ENCODE data around the gene ABHD2.

The ABHD2 gene

DNA sequence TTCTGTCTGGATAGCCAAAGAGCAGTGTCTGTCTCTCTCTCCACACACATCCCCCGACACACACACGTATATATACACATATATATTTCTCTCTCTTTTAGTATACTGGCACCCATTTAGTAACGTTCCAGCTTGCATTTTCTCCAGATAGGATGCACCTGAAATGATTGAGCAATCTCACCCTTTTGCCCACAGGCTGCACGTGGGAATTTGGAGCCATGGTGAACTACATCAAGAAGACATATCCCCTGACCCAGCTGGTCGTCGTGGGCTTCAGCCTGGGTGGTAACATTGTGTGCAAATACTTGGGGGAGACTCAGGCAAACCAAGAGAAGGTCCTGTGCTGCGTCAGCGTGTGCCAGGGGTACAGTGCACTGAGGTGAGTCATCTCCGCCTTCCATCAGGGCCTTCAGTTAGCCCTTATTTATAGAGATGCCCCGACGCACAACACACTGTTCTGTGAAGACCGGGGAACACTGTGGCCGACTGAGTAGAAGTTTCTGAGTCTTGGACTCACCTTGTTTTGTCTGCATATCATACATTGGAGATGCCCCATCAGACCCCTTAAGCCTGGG, 87.4 kb downstream of the ABHD2 start:
- H3K27ac ChIP-seq (ENCODE audit: low read depth, low read length) = no peak overlapping the region
- H3K4me1 ChIP-seq (ENCODE audit: control insufficient read depth, low read length) = no peaks in the 10 kb centered on the region
- no peaks in the 10 kb centered on the region for H3F3A ChIP-seq (ENCODE audit: control insufficient read depth, insufficient read depth)
- no peaks in the 10 kb centered on the region for H3K27me3 ChIP-seq (ENCODE audit: control insufficient read depth, low read length)
- H3K4me3 ChIP-seq (ENCODE audit: low read length) = no peak overlapping the region
- H3K9me2 ChIP-seq (replicated peaks; ENCODE audit: control insufficient read depth, low read length) = no peaks in the 10 kb centered on the region
- no peaks in the 10 kb centered on the region for H3K9me3 ChIP-seq (ENCODE audit: control insufficient read depth, insufficient read depth, low read length)
- H3K36me3 ChIP-seq (ENCODE audit: control insufficient read depth, low read length) = 0 out of 2 replicates have a peak, but pooled peaks cover 3% of the 10 kb centered on the region
- H4K20me1 ChIP-seq (ENCODE audit: control insufficient read depth, insufficient read depth, low read depth, low read length) = no peaks in the 10 kb centered on the region
- H3K79me2 ChIP-seq (ENCODE audit: control insufficient read depth, low read length) = no peaks in the 10 kb centered on the region
- no peak for TF ChIP-seq CTCF (IDR thresholded peaks at IDR 0.05; ENCODE audit: low read depth, low read length, poor library complexity, severe bottlenecking)
- TF ChIP-seq EZH2phosphoT487 (IDR thresholded peaks at IDR 0.05; ENCODE audit: borderline replicate concordance, low read length) = no peak
- H3K4me2 ChIP-seq (ENCODE audit: low read length) = no peak overlapping the region

- Histone ChIP-seq H4K20me1 (ENCODE audit: control insufficient read depth, insufficient read depth, low read depth, low read length) (no peaks in the 10 kb centered on the region), H3F3A (ENCODE audit: control insufficient read depth, insufficient read depth) (no peaks in the 10 kb centered on the region), H3K4me3 (ENCODE audit: low read length) (no peak overlapping the region), H3K27ac (ENCODE audit: low read depth, low read length) (no peak overlapping the region), H3K9me2 (replicated peaks; ENCODE audit: control insufficient read depth, low read length) (no peaks in the 10 kb centered on the region), H3K36me3 (ENCODE audit: control insufficient read depth, low read length) (0 out of 2 replicates have a peak, but pooled peaks cover 3% of the 10 kb centered on the region), H3K4me2 (ENCODE audit: low read length) (no peak overlapping the region), H3K4me1 (ENCODE audit: control insufficient read depth, low read length) (no peaks in the 10 kb centered on the region), H3K9me3 (ENCODE audit: control insufficient read depth, insufficient read depth, low read length) (no peaks in the 10 kb centered on the region), H3K27me3 (ENCODE audit: control insufficient read depth, low read length) (no peaks in the 10 kb centered on the region), H3K79me2 (ENCODE audit: control insufficient read depth, low read length) (no peaks in the 10 kb centered on the region)
- TF ChIP-seq EZH2phosphoT487 (IDR thresholded peaks at IDR 0.05; ENCODE audit: borderline replicate concordance, low read length) (no peak), CTCF (IDR thresholded peaks at IDR 0.05; ENCODE audit: low read depth, low read length, poor library complexity, severe bottlenecking) (no peak)
Measured at GRCh38 chr15:89177116-89177515, 88.9 kb downstream of the ABHD2 start.

GRCh38 chr15:89177633-89178306, 89.5 kb downstream of the ABHD2 start:
- no peak overlapping the region for H3K4me3 ChIP-seq (ENCODE audit: low read length)
- no peaks in the 10 kb centered on the region for H3K9me2 ChIP-seq (replicated peaks; ENCODE audit: control insufficient read depth, low read length)
- no peaks in the 10 kb centered on the region for H3K27me3 ChIP-seq (ENCODE audit: control insufficient read depth, low read length)
- H4K20me1 ChIP-seq (ENCODE audit: control insufficient read depth, insufficient read depth, low read depth, low read length) = no peaks in the 10 kb centered on the region
- TF ChIP-seq EZH2phosphoT487 (IDR thresholded peaks at IDR 0.05; ENCODE audit: borderline replicate concordance, low read length) (no peak), CTCF (IDR thresholded peaks at IDR 0.05; ENCODE audit: low read depth, low read length, poor library complexity, severe bottlenecking) (peak; percentile 95)
- H3K36me3 ChIP-seq (ENCODE audit: control insufficient read depth, low read length) = 0 out of 2 replicates have a peak, but pooled peaks cover 3% of the 10 kb centered on the region
- H3K79me2 ChIP-seq (ENCODE audit: control insufficient read depth, low read length) = no peaks in the 10 kb centered on the region
- H3K4me2 ChIP-seq (ENCODE audit: low read length) = no peak overlapping the region
- H3K27ac ChIP-seq (ENCODE audit: low read depth, low read length) = no peak overlapping the region
- H3K9me3 ChIP-seq (ENCODE audit: control insufficient read depth, insufficient read depth, low read length) = no peaks in the 10 kb centered on the region
- no peaks in the 10 kb centered on the region for H3K4me1 ChIP-seq (ENCODE audit: control insufficient read depth, low read length)
- no peaks in the 10 kb centered on the region for H3F3A ChIP-seq (ENCODE audit: control insufficient read depth, insufficient read depth)

Data from DOHH2 (cell line).